GM18951 (cell line): Measurements from ENCODE around the gene ACP6.
A peak's percentile ranks its signal among the peaks of the same experiment; 100 is the strongest.
"Not testable (repeated sequence)": the region's sequence is repeated elsewhere in the genome, so short reads cannot be mapped to it uniquely, and the experiment has no call there.

Experiments
- POLR2A ChIP-seq: IDR thresholded peaks from 4 replicates; pipeline ENCODE4 v1.6.1; 2011; ENCODE audit warnings: mild to moderate bottlenecking; ENCODE audit not compliant: insufficient read length, insufficient read depth; ENCODE audit errors: extremely low read depth
- in situ Hi-C: fragments of 300-500 bp; cut with MboI; formaldehyde crosslinking; loops from one replicate; pipeline ENCODE4 v1.12.0; 2022; ENCODE audit warnings: low sequenced_read_pairs, mixed read lengths, inconsistent platforms; ENCODE audit not compliant: unreplicated experiment

Gene ACP6

DNA sequence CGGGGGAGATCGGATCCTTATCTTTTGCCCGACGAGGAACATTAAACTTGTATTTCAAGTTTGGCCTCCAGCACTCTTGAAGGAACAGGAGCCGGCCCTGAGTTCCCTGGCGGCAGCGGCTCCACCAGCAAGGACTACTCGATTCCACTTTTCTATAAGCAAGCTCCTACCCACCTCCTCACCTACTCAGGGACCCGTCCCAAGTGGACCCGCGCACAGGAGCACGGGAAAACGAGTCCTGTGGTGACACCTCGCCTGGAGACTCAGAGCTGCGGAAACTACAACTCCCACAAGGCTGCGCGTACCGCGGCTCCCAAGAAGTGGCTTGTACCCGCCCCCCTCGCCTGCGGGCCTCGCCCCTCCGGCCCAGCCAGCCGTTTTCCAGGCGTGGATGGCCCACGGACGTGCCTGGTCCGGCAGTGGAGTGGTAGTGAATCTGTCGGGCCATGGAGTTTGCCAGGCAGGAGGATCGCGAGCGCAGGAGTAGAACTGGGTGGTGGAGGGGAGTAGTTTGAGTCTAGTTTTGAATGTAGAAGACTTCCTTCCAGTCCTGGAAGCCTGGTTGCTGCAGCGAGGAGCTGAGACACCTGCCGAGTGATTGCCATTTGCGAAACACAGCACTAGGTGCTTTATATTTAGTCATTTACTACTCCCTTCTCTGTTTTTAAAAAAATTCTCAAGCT, at the start of gene ACP6:
Gene ACP6, minus strand, starts transcription at position 206 of the 683 bp plus-strand sequence. CDS start 476 bp downstream, outside the sequence.
- TF ChIP-seq POLR2A = peak; percentile 37
- in situ Hi-C loops = no loop called here

DNA sequence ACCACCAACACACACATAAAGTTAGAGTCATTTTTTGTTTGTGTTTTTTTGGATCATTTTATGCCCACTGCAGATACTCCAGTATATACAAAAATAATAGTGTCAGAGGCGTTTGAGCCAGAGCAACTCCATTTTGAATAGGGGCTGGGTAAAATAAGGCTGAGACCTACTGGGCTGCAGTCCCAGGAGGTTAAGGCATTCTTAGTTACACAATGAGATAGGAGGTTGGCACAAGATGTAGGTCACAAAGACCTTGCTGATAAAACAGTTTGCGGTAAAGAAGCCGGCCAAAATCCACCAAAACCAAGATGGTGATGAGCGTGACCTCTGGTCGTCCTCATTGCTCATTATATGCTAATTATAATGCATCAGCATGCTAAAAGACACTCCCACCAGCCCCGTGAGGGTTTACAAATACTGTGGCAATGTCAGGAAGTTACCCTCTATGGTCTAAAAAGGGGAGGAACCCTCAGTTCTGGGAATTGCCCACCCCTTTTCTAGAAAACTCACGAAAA, 49.4 kb upstream of the ACP6 start:
- no peak for TF ChIP-seq POLR2A
- in situ Hi-C loops = no loop called here

GRCh38 chr1:147719029-147719698, 48.8 kb upstream of the ACP6 start:
- in situ Hi-C loops = no loop called here
- no peak for TF ChIP-seq POLR2A

- no peak for TF ChIP-seq POLR2A
- in situ Hi-C loops = no loop called here
Observed at GRCh38 chr1:147717706-147718097, 47.4 kb upstream of the ACP6 start.

GRCh38 chr1:147717051-147717705, 46.9 kb upstream of the ACP6 start:
- no peak for TF ChIP-seq POLR2A
- in situ Hi-C loops = no loop called here

- no peak for TF ChIP-seq POLR2A
- in situ Hi-C loops = no loop called here
Observed at GRCh38 chr1:147712605-147713004, 42.3 kb upstream of the ACP6 start.

DNA sequence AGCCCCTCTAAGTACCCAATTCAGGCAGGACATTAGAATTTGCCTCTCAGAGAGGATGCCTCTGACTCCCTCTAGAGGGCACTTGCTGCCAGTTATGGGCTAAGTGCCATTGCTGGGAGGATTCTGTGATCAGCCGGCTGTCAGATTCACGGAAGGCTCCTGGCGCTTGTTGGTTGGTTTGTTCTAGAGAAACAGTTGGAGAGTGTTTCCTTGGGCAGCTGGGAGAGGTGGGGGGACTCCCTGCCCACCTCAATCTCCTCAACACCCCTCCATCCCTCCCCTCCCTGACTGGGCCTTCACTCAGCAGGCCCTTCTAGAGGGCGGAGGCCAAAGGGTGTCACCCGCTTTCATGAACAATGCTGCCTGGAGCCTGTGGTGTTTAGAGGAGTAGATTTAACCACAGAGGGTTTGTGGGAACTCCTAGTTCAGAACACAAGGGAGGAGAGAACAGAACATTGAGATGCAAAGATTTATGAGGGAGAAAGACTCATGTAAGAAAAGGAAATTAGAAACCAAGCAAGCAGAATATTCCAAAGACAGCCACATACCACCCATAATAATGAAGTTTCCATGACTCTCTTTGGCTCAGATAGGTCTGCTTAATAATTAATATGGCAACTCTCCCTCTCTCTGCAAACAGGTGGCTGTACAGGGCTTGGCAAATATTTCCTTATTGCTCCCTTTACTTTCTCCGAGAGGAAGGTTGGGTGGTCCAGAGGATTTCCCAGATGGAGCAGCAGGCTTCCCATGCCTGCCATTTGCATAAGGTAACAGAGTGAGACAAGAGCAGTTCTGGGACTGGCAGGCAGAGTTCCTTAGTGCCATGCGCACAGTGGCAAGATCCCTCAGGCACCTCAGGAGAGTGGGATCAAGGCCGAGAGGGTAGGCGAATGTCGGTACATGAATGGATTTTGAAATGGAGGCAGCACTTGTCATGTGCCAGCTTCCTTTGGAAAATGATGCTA, 30.0 kb upstream of the ACP6 start:
- in situ Hi-C loops = no loop called here
- no peak for TF ChIP-seq POLR2A

- no peak for TF ChIP-seq POLR2A
- in situ Hi-C loops = no loop called here
Observed at GRCh38 chr1:147699686-147700041, 29.3 kb upstream of the ACP6 start.

DNA sequence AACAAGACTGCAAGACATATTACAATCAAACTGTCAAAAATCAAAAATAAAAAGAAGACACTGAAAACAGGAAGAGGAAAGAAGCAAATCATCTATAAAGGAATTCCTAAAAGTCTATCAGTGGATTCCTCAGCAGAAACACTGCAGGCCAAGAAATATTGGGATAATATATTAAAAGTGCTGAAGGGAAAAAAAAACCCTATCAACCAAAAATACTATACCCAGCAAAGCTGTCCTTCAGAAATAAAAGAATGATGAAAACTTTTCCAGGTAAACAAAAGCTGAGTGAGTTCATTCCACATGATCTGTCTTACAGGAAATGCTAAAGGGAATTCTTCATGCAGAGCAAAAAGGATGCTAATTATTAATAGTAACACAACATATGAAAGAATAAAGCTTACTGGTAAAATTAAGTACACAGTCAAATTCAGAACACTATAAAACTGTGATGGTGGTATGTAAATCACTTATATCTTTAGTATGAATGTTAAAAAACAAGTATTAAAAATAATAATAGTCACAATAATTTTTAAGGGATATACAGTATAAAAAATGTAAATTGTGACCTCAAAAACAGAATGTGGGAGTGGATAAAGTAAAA, 12.9 kb upstream of the ACP6 start:
- no peak for TF ChIP-seq POLR2A
- in situ Hi-C loops = no loop called here

DNA sequence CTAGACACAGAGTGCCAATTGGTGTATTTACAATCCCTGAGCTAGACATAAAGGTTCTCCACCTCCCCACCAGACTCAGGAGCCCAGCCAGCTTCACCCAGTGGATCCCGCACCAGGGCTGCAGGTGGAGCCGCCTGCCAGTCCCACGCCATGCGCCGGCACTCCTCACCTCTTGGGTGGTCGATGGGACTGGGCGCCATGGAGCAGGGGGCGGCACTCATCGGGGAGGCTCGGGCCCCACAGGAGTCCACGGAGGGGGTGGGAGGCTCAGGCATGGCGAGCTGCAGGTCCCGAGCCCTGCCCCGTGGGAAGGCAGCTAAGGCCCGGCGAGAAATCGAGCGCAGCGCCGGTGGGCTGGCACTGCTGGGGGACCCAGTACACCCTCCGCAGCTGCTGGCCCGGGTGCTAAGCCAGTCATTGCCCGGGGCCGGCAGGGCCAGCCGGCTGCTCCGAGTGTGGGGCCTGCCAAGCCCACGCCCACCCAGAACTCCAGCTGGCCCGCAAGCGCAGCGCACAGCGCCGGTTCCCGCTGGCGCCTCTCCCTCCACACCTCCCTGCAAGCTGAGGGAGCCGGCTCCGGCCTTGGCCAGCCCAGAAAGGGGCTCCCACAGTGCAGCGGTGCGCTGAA, 10.4 kb upstream of the ACP6 start:
- in situ Hi-C loops = not testable (repeated sequence)

DNA sequence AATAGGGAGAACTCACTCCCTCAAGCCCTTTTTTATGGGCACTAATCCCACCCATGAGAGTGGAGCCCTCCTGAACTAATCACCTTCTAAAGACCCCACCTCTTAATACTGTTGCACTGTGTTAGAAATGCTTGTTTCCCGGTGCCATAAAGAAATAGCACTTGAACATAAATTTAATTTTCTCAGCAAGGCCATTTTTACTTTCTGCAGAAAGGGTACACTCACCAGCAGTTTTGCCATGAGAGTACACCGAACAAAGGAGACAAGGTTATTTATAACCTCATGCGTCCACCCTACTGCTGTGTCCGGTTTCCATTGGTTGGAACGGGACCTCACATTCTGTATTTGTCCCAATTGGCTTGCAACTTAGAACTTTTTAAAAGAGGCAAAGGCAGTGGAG, 7.4 kb upstream of the ACP6 start:
- in situ Hi-C loops = not testable (repeated sequence)
